Superior temporal gyrus (tissue), 1 donor: ENCODE results near the gene PNPLA5.

Experiments
- DNase-seq: peaks from one replicate; pipeline ENCODE4 v3.0.0-alpha.2; 2016; ENCODE audit errors: extremely low spot score

Gene PNPLA5

GRCh38 chr22:43901976-43902643 lies 10.3 kb upstream of the PNPLA5 start:
- no peak for DNase-seq

GRCh38 chr22:43900206-43900605 lies 8.4 kb upstream of the PNPLA5 start:
- no peak for DNase-seq

GRCh38 chr22:43897751-43898261 lies 6.0 kb upstream of the PNPLA5 start:
- DNase-seq, result no peak

GRCh38 chr22:43895986-43896645 lies 4.3 kb upstream of the PNPLA5 start:
- no peak for DNase-seq

GRCh38 chr22:43894122-43894521 lies 2.3 kb upstream of the PNPLA5 start:
- no peak for DNase-seq

GRCh38 chr22:43893266-43893665 lies 1.5 kb upstream of the PNPLA5 start:
- no peak for DNase-seq

- DNase-seq, result no peak
These were observed 526 bp upstream of the PNPLA5 start for GRCh38 chr22:43892183-43892894.

GRCh38 chr22:43890901-43891331 lies 897 bp downstream of the PNPLA5 start:
- no peak for DNase-seq

- DNase-seq, result no peak
These were observed 2.0 kb downstream of the PNPLA5 start for GRCh38 chr22:43889860-43890253.

- no peak for DNase-seq
These were observed 2.5 kb downstream of the PNPLA5 start for GRCh38 chr22:43889201-43889859.

GRCh38 chr22:43888740-43889139 lies 3.1 kb downstream of the PNPLA5 start:
- no peak for DNase-seq

- DNase-seq, result no peak
These were observed 4.4 kb downstream of the PNPLA5 start for GRCh38 chr22:43887391-43887790.

- DNase-seq, result no peak
These were observed 5.6 kb downstream of the PNPLA5 start for GRCh38 chr22:43886231-43886630.

- no peak for DNase-seq
These were observed 6.0 kb downstream of the PNPLA5 start for GRCh38 chr22:43885786-43886185.

GRCh38 chr22:43885319-43885671 lies 6.5 kb downstream of the PNPLA5 start:
- no peak for DNase-seq

GRCh38 chr22:43884600-43885318 lies 7.1 kb downstream of the PNPLA5 start:
- peak; percentile 39 for DNase-seq

GRCh38 chr22:43883719-43884415 lies 7.9 kb downstream of the PNPLA5 start:
- DNase-seq, result no peak

- peak; percentile 44 for DNase-seq
These were observed 8.7 kb downstream of the PNPLA5 start for GRCh38 chr22:43883012-43883661.

GRCh38 chr22:43882122-43882767 lies 9.6 kb downstream of the PNPLA5 start:
- no peak for DNase-seq
